ENCODE data around the gene SCAPER.

SCAPER gene

DNA sequence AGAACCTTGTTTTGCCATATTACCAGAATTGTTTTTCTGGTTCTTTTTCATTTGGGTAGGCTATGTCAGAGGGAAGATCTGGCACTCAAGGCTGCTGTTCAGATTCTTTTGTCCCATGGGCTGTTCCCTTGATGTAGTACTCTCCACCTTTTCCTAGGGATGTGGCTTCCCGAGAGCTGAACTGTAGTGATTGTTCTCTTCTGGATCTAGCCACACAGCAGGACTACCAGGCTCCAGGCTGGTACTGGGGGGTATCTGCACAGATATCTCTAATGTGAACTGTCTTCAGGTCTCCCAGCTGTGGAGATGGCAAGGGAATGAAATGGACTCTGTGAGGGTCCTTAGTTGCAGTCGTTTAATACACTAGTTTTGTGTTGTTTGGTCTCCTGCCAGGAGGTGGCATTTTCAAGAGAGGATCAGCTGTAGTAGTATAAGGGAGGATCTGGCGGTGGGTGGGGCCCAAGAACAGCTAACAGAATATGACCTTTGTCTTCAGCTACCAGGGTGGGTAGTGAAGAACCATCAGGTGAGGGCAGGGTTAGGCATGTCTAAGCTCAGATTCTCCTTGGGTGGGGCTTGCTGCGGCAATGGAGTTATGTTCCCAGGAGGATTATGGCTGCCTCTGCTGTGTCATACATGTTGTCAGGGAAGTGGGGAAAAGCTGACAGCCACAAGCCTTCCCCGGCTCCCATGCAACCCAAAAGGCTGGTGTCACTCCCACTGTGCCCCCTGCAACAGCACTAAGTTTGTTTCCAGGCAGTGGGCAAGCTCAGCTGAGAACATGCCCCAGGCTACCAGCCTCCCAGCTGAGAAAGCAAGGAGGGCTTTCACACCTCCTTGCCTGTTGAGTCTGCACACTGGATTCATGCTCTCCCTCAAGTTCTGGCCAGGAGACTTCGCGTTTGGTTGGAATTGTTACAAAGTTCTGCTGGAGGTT, 316.1 kb downstream of the SCAPER start:
- Histone ChIP-seq H3K4me3 (ENCODE audit: severe bottlenecking) (no peak overlapping the region), H3K4me1 (ENCODE audit: insufficient read depth, poor library complexity, severe bottlenecking) (no peaks in the 10 kb centered on the region), H3K27me3 (ENCODE audit: insufficient read depth, poor library complexity, severe bottlenecking) (no peaks in the 10 kb centered on the region), H3K9me3 (ENCODE audit: severe bottlenecking) (no peaks in the 10 kb centered on the region), H3K36me3 (ENCODE audit: low read depth) (no peaks in the 10 kb centered on the region), H3K27ac (ENCODE audit: poor library complexity, severe bottlenecking) (no peak overlapping the region)
- peak; percentile 80 for ATAC-seq (ENCODE audit: low read depth)
- no peak for DNase-seq (ENCODE audit: low spot score)
- no peak for TF ChIP-seq CTCF (IDR thresholded peaks at IDR 0.05; ENCODE audit: poor library complexity, severe bottlenecking)

DNA sequence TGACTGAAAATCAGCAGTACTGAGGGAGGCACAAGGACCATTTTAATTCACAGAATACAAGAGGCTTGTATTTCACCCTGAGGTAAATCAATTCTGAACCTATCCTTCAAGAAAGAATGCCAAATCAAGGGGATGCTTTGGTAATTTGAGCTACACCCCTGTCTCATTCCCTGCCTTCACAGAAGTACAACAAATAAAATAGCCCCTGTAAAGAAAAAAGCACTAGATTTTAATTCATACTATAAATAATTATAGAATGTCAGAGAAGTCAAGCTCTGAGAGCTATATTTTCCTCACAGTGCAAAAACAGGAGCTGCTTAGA, 319.6 kb downstream of the SCAPER start:
- no peaks in the 10 kb centered on the region for H3K27me3 ChIP-seq (ENCODE audit: insufficient read depth, poor library complexity, severe bottlenecking)
- no peak for DNase-seq (ENCODE audit: low spot score)

GRCh38 chr15:76584868-76585575, 320.1 kb downstream of the SCAPER start:
- H3K4me1 ChIP-seq (ENCODE audit: insufficient read depth, poor library complexity, severe bottlenecking), result no peaks in the 10 kb centered on the region
- no peak for TF ChIP-seq CTCF (IDR thresholded peaks at IDR 0.05; ENCODE audit: poor library complexity, severe bottlenecking)
- ATAC-seq (ENCODE audit: low read depth) (no peak), DNase-seq (ENCODE audit: low spot score) (no peak)
- no peaks in the 10 kb centered on the region for H3K27me3 ChIP-seq (ENCODE audit: insufficient read depth, poor library complexity, severe bottlenecking)
- H3K9me3 ChIP-seq (ENCODE audit: severe bottlenecking), result peaks cover 5% of the 10 kb centered on the region
- no peak overlapping the region for H3K27ac ChIP-seq (ENCODE audit: poor library complexity, severe bottlenecking)
- H3K4me3 ChIP-seq (ENCODE audit: severe bottlenecking), result no peak overlapping the region
- H3K36me3 ChIP-seq (ENCODE audit: low read depth), result no peaks in the 10 kb centered on the region

More for the DNA sequence above, 319.6 kb downstream of the SCAPER start:
- TF ChIP-seq CTCF (IDR thresholded peaks at IDR 0.05; ENCODE audit: poor library complexity, severe bottlenecking), result no peak
- peaks cover 5% of the 10 kb centered on the region for H3K9me3 ChIP-seq (ENCODE audit: severe bottlenecking)
- H3K27ac ChIP-seq (ENCODE audit: poor library complexity, severe bottlenecking), result no peak overlapping the region
- H3K4me3 ChIP-seq (ENCODE audit: severe bottlenecking), result no peak overlapping the region
- ATAC-seq (ENCODE audit: low read depth), result no peak
- H3K4me1 ChIP-seq (ENCODE audit: insufficient read depth, poor library complexity, severe bottlenecking), result no peaks in the 10 kb centered on the region
- H3K36me3 ChIP-seq (ENCODE audit: low read depth), result no peaks in the 10 kb centered on the region

DNA sequence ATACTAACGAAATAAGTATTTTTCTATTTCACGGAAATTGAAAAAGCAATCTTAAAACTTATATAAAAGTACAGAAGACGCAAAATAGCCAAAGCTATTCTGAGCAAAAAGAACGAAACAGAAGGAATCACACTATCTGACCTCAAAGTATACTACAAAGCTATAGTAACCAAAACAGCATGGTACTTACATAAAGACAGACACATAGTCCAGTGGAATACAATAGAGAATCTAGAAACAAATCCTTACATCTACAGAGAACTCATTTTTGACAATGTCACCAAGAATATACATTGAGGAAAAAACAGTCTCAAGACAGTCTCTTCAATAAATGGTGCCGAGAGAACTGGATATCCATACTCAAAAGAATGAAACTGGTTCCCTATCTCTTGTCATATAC, 322.6 kb downstream of the SCAPER start:
- no peak for DNase-seq (ENCODE audit: low spot score)
- peaks cover 5% of the 10 kb centered on the region for H3K9me3 ChIP-seq (ENCODE audit: severe bottlenecking)
- H3K4me1 ChIP-seq (ENCODE audit: insufficient read depth, poor library complexity, severe bottlenecking), result no peaks in the 10 kb centered on the region
- no peaks in the 10 kb centered on the region for H3K36me3 ChIP-seq (ENCODE audit: low read depth)
- no peak overlapping the region for H3K27ac ChIP-seq (ENCODE audit: poor library complexity, severe bottlenecking)
- no peak overlapping the region for H3K4me3 ChIP-seq (ENCODE audit: severe bottlenecking)
- no peaks in the 10 kb centered on the region for H3K27me3 ChIP-seq (ENCODE audit: insufficient read depth, poor library complexity, severe bottlenecking)
- no peak for ATAC-seq (ENCODE audit: low read depth)
- TF ChIP-seq CTCF (IDR thresholded peaks at IDR 0.05; ENCODE audit: poor library complexity, severe bottlenecking), result no peak
